Measurements from ENCODE around the gene POR.
"Not testable (repeated sequence)": the region's sequence is repeated elsewhere in the genome, so short reads cannot be mapped to it uniquely, and the experiment has no call there.

POR gene

GRCh38 chr7:75887669-75888369 lies 27.1 kb upstream of the POR start:
- FAIRE-seq (no peak), DNase-seq (ENCODE audit: insufficient read length, low spot score) (no peak)
- no peak for TF ChIP-seq CTCF (IDR thresholded peaks at IDR 0.05; ENCODE audit: insufficient read depth, missing control alignments)

GRCh38 chr7:75888464-75889222 lies 26.3 kb upstream of the POR start:
- TF ChIP-seq CTCF (IDR thresholded peaks at IDR 0.05; ENCODE audit: insufficient read depth, missing control alignments) = no peak
- no peak for DNase-seq (ENCODE audit: insufficient read length, low spot score)
- no peak for FAIRE-seq

GRCh38 chr7:75889223-75889825 lies 25.6 kb upstream of the POR start:
- FAIRE-seq (no peak), DNase-seq (ENCODE audit: insufficient read length, low spot score) (no peak)
- no peak for TF ChIP-seq CTCF (IDR thresholded peaks at IDR 0.05; ENCODE audit: insufficient read depth, missing control alignments)

GRCh38 chr7:75889826-75890225 lies 25.1 kb upstream of the POR start:
- DNase-seq (ENCODE audit: insufficient read length, low spot score) (no peak), FAIRE-seq (no peak)
- TF ChIP-seq CTCF (IDR thresholded peaks at IDR 0.05; ENCODE audit: insufficient read depth, missing control alignments) = no peak

GRCh38 chr7:75891237-75891636 lies 23.7 kb upstream of the POR start:
- FAIRE-seq; DNase-seq (ENCODE audit: insufficient read length, low spot score): not testable (repeated sequence)

- no peak for TF ChIP-seq CTCF (IDR thresholded peaks at IDR 0.05; ENCODE audit: insufficient read depth, missing control alignments)
- DNase-seq (ENCODE audit: insufficient read length, low spot score) = no peak
- FAIRE-seq = no peak
These were observed 23.0 kb upstream of the POR start for GRCh38 chr7:75891815-75892411.

GRCh38 chr7:75892634-75893272 lies 22.2 kb upstream of the POR start:
- no peak for TF ChIP-seq CTCF (IDR thresholded peaks at IDR 0.05; ENCODE audit: insufficient read depth, missing control alignments)
- DNase-seq (ENCODE audit: insufficient read length, low spot score) (no peak), FAIRE-seq (no peak)

Measured in D721Med (cell line).